H1 (cell line): ENCODE results near the gene EML4. TPM values are rescaled to one million over a fixed set of nuclear protein-coding genes. Genes with fewer than 3 reads are reported as not detected.

Experiments
- ATF3 ChIP-seq: IDR thresholded peaks from 2 replicates; pipeline ENCODE4 v1.6.1; 2011; ENCODE audit warnings: low read depth, mild to moderate bottlenecking, low read length; ENCODE audit not compliant: insufficient read depth
- RFX5 ChIP-seq: IDR thresholded peaks from 2 replicates; pipeline ENCODE4 v1.6.1; 2011; ENCODE audit warnings: low read depth, low read length, improper control_type of control experiment, borderline replicate concordance
- SIN3A ChIP-seq, 2 experiments: IDR thresholded peaks in 1 of 2; conservative IDR thresholded peaks in 1 of 2; 2 replicates each; pipeline ENCODE4 v1.6.1; 2011 to 2012; ENCODE audit warnings: low read length in 2 of 2, improper control_type of control experiment in 1 of 2, low read depth in 1 of 2, mild to moderate bottlenecking in 1 of 2
- SIRT6 ChIP-seq: IDR thresholded peaks from one replicate; pipeline ENCODE4 v1.7.1; 2012; ENCODE audit warnings: low read length, inconsistent platforms
- polyA plus RNA-seq, 7 experiments: library from polyadenylated mRNA; depleted of rRNA in 3 of 7; stranded (reverse) in 5 of 7; unstranded in 2 of 7; fragments of >200 nt in 5 of 7; fragments of 200-250 nt in 2 of 7; gene quantifications; 1 replicate in 5 of 7; 2 replicates in 1 of 7; 4 replicates in 1 of 7; pipeline versions ENCODE4 v1.2.1 to v1.2.3, GENCODE V29; 2011 to 2013; ENCODE audit warnings: missing spikeins in 2 of 7, mixed read lengths in 2 of 7
- total RNA-seq: library from RNA; stranded (reverse); fragmentation: NEBNext Ultra II Directional; extraction: Animal tissue kit (Norgen Biotek cat#: 25700); gene quantifications from 2 replicates; pipeline ENCODE4 v1.2.1, GENCODE V29; 2021

Gene EML4
- total and polyA plus RNA-seq, 2 of the 8 experiments (the other 6 are each of a cell fraction or from before 2014, with no cell fraction given): 50.1 to 104 TPM

- no peak for TF ChIP-seq SIRT6
- no peak for TF ChIP-seq ATF3
- TF ChIP-seq RFX5: no peak
- no peak for TF ChIP-seq SIN3A (conservative IDR thresholded peaks at IDR 0.05 in 1 of 2, IDR thresholded peaks at IDR 0.05 in 1 of 2; ENCODE audit: low read depth in 1 of 2, low read length in 2 of 2)
These were observed 58.9 kb downstream of the EML4 start (continued) for GRCh38 chr2:42228101-42228500.
